Activated CD4-positive, alpha-beta memory T cell treated with anti-CD3 and anti-CD28 coated beads, Interleukin-2, amount 10 ng/mL, durations not matched to agents 7 days and 5 days (primary cell): ENCODE results near the gene ANKIB1. TPM values are rescaled to one million over a fixed set of nuclear protein-coding genes. Genes with fewer than 3 reads are reported as not detected.
"Not testable (repeated sequence)": the region's sequence is repeated elsewhere in the genome, so short reads cannot be mapped to it uniquely, and the experiment has no call there.

Experiments
- CTCF ChIA-PET: fragments of 350-600 bp; sonication (Branson Sonifier 250); formaldehyde crosslinking; loops from one replicate; lab custom pipeline; 2021; ENCODE audit warnings: antibody characterized with exemption, inconsistent platforms; lab: Charles Lee
- POLR2A ChIA-PET: fragments of 350-600 bp; sonication (Branson Sonifier 250); formaldehyde crosslinking; loops from one replicate; lab custom pipeline; 2021; ENCODE audit warnings: antibody characterized with exemption; lab: Charles Lee
- DNase-seq: peaks from one replicate; pipeline ENCODE4 v3.0.0-alpha.2; 2020
- H3K27ac Mint-ChIP-seq: one replicate; pipeline ENCODE4 v1.8.0; 2021; ENCODE audit warnings: mild to moderate bottlenecking, mixed read lengths
- H3K27me3 Mint-ChIP-seq: one replicate; pipeline ENCODE4 v1.8.0; 2021; ENCODE audit warnings: mixed read lengths
- H3K36me3 Mint-ChIP-seq: one replicate; pipeline ENCODE4 v1.8.0; 2021; ENCODE audit warnings: low read depth, mixed read lengths
- H3K4me1 Mint-ChIP-seq: one replicate; pipeline ENCODE4 v1.8.0; 2021; ENCODE audit warnings: mixed read lengths
- H3K4me3 Mint-ChIP-seq: one replicate; pipeline ENCODE4 v1.8.0; 2021; ENCODE audit warnings: mild to moderate bottlenecking, mixed read lengths
- H3K9me3 Mint-ChIP-seq: one replicate; pipeline ENCODE4 v1.8.0; 2021; ENCODE audit warnings: mixed read lengths
- total RNA-seq, 2 experiments: library from RNA; stranded (reverse); gene quantifications; one replicate each; pipeline ENCODE4 v1.2.3, GENCODE V29; 2021

Gene ANKIB1
- total RNA-seq, 2 experiments from 2014 or later, result 65.1 to 70.2 TPM

DNA sequence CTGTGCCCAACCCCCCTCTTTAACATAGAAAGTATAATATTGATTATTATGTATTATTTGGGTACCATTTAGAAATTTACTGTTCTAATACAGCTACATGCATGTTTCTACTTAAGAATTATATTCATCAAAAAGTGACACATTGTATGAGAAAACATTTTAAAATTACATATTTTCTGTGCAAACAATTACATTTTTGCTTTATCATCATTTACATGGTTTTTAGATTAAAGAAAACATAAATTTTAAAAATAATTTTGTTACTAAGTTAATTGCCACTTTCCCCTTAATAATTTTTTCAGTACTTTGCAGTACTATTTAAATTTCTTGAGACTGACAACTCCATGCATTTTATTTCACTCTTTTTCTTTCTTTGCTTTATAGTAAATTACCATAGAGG lies 106.2 kb downstream of the ANKIB1 start:
- H3K9me3 Mint-ChIP-seq, result no peaks in the 10 kb centered on the region
- H3K27ac Mint-ChIP-seq, result no peak overlapping the region
- POLR2A ChIA-PET, result no interaction called here
- no peak overlapping the region for H3K4me3 Mint-ChIP-seq
- H3K36me3 Mint-ChIP-seq, result peaks cover 39% of the 10 kb centered on the region
- H3K4me1 Mint-ChIP-seq, result no peaks in the 10 kb centered on the region
- H3K27me3 Mint-ChIP-seq, result no peaks in the 10 kb centered on the region
- CTCF ChIA-PET, result no interaction called here
- no peak for DNase-seq

DNA sequence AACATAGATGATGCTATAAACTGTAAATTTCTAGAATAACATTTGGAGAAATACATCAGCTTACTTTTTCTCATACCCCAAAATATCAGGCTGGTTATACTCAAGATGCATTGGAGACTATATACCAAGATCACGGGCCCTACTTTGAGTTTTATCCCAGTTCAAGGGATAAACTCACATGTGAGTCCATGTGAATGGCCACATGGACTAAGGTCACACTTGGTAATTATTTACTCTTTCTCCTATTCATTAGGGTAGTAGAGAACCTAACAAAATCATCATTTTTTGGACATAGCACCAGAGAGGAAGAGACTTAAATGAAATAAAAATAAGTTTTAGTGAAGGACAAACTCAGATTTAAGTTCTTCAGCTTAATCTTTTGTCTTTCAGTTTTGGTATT lies 108.4 kb downstream of the ANKIB1 start:
- Mint-ChIP-seq H3K27ac (no peak overlapping the region), H3K4me3 (no peak overlapping the region), H3K4me1 (no peaks in the 10 kb centered on the region), H3K9me3 (no peaks in the 10 kb centered on the region), H3K36me3 (peaks cover 34% of the 10 kb centered on the region), H3K27me3 (no peaks in the 10 kb centered on the region)
- no peak for DNase-seq
- CTCF ChIA-PET, result no interaction called here
- POLR2A ChIA-PET, result no interaction called here

DNA sequence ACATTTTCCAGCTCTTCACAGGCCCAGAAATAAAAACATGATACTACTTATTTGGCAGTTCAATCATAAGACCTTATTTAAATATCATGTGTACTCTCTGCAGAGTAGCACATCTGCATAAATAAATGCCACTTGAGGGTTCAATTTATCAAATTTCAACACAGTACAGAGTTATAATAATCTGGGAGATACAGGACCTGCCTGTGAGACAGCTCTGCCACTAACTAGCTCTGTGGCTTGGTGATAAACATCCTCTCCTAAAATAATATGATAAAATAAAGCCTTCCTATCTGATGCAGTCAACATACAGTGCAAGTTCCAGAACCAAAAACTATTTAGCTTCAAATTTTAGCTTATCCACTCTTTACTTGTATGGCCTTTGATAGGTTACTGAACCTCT lies 110.6 kb downstream of the ANKIB1 start:
- DNase-seq, result no peak
- Mint-ChIP-seq H3K36me3 (peaks cover 40% of the 10 kb centered on the region), H3K9me3 (no peaks in the 10 kb centered on the region), H3K4me3 (no peak overlapping the region), H3K4me1 (peaks cover 6% of the 10 kb centered on the region), H3K27me3 (no peaks in the 10 kb centered on the region), H3K27ac (no peak overlapping the region)
- CTCF ChIA-PET, result interaction anchor here (1.2 kb wide), 1 partner anchor 92 kb away, joined by 3 read pairs; no protein-coding TSS in a partner anchor
- POLR2A ChIA-PET, result no interaction called here

DNA sequence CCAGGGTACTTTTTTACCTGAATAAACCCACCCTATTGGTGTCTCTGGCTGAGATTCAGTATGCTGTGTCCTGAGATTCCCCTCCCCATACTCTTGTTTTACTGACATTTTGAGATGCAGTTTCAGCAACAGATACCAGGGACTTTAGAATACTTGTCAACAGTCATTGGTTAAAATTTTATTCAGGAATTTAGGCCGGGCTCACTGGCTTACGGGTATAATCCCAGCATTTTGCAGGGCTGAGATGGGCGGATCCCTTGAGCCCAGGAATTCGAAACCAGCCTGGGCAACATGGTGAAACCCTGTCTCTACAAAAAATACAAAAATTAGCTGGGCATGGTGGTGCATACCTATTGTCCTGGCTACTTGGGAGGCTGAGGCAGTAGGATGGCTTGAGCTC lies 111.5 kb downstream of the ANKIB1 start:
- CTCF ChIA-PET, result no interaction called here
- Mint-ChIP-seq H3K27me3 (no peaks in the 10 kb centered on the region), H3K27ac (no peak overlapping the region), H3K4me3 (no peak overlapping the region), H3K36me3 (peaks cover 40% of the 10 kb centered on the region), H3K9me3 (no peaks in the 10 kb centered on the region), H3K4me1 (peaks cover 6% of the 10 kb centered on the region)
- no peak for DNase-seq
- POLR2A ChIA-PET, result no interaction called here

DNA sequence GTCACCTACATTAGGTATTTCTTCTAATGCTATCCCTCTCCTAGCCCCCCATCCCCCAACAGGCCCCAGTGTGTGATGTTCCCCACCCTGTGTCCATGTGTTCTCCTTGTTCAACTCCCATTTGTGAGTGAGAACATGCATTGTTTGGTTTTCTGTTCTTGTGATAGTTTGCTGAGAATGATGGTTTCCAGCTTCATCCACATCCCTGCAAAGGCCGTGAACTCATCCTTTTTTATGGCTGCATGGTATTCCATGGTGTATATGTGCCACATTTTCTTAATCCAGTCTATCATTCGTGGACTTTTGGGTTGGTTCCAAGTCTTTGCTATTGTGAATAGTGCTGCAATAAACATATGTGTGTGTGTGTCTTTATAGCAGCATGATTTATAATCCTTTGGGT lies 113.4 kb downstream of the ANKIB1 start:
- H3K27ac Mint-ChIP-seq, H3K9me3 Mint-ChIP-seq, DNase-seq, H3K27me3 Mint-ChIP-seq, POLR2A ChIA-PET, H3K4me1 Mint-ChIP-seq, H3K4me3 Mint-ChIP-seq, CTCF ChIA-PET: not testable (repeated sequence)
- peaks cover 33% of the 10 kb centered on the region for H3K36me3 Mint-ChIP-seq

DNA sequence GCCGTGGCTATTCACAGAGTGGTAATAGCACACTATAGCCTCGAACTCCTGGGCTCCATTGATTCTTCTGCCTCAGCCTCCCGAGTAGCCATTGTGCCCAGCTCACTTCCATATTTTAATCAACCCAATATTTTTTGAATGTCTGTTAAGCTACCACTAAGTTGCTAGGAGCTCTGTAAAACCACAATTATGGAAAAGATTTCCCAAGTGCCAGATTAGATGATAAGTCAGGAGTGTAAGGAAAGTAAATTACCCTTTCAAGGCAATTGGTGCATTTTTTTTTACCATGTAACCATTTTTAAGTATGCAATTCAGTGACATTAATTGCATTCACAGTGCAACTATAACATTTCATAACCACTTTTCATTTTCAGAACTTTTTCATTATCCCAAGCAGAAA lies 114.0 kb downstream of the ANKIB1 start:
- no peak for DNase-seq
- Mint-ChIP-seq H3K4me1 (peaks cover 6% of the 10 kb centered on the region), H3K9me3 (no peaks in the 10 kb centered on the region), H3K36me3 (peaks cover 33% of the 10 kb centered on the region), H3K4me3 (no peak overlapping the region), H3K27ac (no peak overlapping the region), H3K27me3 (no peaks in the 10 kb centered on the region)
- POLR2A ChIA-PET, result no interaction called here
- CTCF ChIA-PET, result no interaction called here

DNA sequence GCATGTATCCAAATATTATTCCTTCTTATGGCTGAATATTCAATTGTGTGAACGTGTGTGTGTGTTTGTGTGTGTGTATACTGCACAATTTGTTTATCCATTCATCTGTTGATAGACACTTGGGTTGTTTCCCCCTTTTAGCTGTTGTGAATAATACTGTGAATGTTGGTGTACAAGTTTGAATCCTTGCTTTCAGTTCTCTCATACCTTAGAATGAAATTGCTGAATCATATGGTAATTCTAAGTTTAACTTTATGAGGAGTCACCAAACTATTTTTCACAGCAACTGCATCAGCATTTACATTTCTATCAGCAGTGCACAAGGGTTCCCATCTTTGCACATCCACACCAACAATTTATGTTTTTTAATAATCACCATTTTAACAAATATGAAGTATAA lies 114.6 kb downstream of the ANKIB1 start:
- Mint-ChIP-seq H3K36me3 (peaks cover 31% of the 10 kb centered on the region), H3K27ac (no peak overlapping the region), H3K4me1 (peaks cover 6% of the 10 kb centered on the region), H3K9me3 (no peaks in the 10 kb centered on the region), H3K4me3 (no peak overlapping the region), H3K27me3 (no peaks in the 10 kb centered on the region)
- CTCF ChIA-PET, result no interaction called here
- POLR2A ChIA-PET, result no interaction called here
- DNase-seq, result no peak

DNA sequence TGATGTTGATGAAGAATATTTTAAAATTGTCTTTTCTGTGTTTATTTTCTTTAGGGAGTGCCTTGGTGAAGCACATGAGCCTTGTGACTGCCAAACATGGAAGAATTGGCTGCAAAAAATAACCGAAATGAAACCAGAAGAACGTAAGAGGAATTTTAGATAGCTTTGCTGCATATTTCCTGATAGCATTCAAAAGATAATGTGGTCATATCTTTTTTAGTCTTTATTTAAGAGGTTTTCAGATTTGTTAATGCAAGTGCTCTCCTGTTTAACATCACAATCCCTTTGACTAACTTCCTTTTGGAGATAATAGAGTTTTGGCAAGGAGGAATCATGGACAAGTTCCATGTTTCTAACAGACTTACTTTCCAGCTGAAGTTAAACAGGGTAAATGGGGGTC lies 116.4 kb downstream of the ANKIB1 start:
- POLR2A ChIA-PET, result no interaction called here
- Mint-ChIP-seq H3K36me3 (peaks cover 40% of the 10 kb centered on the region), H3K9me3 (no peaks in the 10 kb centered on the region), H3K27me3 (no peaks in the 10 kb centered on the region), H3K27ac (no peak overlapping the region), H3K4me1 (peaks cover 6% of the 10 kb centered on the region), H3K4me3 (no peak overlapping the region)
- CTCF ChIA-PET, result interaction anchor here (0.7 kb wide), 1 partner anchor 160 kb away, joined by 4 read pairs; no protein-coding TSS in a partner anchor
- no peak for DNase-seq

DNA sequence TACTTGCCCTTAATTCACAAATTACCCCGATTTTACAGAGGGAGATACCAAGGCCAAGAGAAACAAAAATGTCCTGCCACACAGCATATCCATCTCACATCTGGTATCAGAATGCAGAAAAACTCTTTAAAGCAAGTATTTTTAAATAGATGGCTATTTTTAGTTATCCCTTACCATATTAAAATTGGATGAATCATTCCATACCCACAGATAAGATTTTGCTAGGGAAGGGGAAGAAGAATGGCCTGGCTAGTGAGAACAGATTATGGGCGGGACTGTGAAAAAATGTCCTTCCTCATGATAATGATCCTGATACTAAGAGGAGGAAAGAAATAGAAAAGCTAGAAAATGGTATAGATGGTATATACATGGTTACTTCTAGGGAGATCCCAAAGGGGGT lies 121.0 kb downstream of the ANKIB1 start:
- CTCF ChIA-PET, result no interaction called here
- DNase-seq, result no peak
- Mint-ChIP-seq H3K9me3 (no peaks in the 10 kb centered on the region), H3K4me3 (no peak overlapping the region), H3K27ac (no peak overlapping the region), H3K36me3 (peaks cover 36% of the 10 kb centered on the region), H3K4me1 (no peaks in the 10 kb centered on the region), H3K27me3 (no peaks in the 10 kb centered on the region)
- POLR2A ChIA-PET, result no interaction called here

DNA sequence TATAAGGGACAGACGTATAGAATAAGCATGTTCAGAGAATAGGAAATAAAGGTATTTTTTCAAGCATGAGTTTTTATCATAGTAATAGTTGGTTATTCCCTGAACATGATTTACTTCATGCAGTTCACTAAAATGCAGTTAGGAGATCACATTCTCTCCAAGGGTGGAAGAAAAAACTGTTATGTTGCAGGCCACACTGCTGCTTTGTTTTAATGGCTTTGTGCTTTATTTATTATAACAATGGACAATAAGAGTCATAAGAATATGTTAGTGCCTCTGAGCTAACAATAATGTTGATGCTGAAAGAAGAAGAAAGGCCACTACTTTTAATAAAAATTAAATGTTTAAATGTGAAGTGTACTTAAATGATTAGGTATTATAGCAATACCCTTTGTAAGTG lies 123.0 kb downstream of the ANKIB1 start:
- no peaks in the 10 kb centered on the region for H3K9me3 Mint-ChIP-seq
- no peak overlapping the region for H3K4me3 Mint-ChIP-seq
- peaks cover 32% of the 10 kb centered on the region for H3K36me3 Mint-ChIP-seq
- ChIA-PET CTCF (no interaction called here), POLR2A (no interaction called here)
- no peak for DNase-seq
- no peaks in the 10 kb centered on the region for H3K4me1 Mint-ChIP-seq
- H3K27ac Mint-ChIP-seq, result no peak overlapping the region
- no peaks in the 10 kb centered on the region for H3K27me3 Mint-ChIP-seq

DNA sequence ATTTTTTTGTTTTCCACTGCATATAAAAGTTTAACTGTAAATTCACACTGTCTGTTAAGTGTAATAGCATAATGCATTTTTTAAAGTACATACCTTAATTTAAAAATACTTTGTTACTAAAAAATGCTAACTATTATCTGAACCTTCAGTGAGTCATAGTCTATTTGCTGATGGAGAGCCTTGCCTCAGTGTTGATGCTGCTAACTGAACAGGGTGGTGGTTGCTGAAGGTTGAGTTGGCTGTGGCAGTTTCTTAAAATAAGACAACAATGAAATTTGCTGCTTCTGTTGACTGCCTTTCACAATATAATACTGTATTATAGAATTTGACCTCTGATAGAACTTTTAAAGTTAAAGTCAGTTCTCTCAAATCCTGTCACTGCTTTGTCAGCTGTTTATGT lies 129.2 kb downstream of the ANKIB1 start:
- Mint-ChIP-seq H3K9me3 (no peaks in the 10 kb centered on the region), H3K36me3 (peaks cover 45% of the 10 kb centered on the region), H3K4me1 (no peaks in the 10 kb centered on the region), H3K4me3 (no peak overlapping the region), H3K27me3 (no peaks in the 10 kb centered on the region), H3K27ac (no peak overlapping the region)
- ChIA-PET POLR2A (no interaction called here), CTCF (no interaction called here)
- no peak for DNase-seq

DNA sequence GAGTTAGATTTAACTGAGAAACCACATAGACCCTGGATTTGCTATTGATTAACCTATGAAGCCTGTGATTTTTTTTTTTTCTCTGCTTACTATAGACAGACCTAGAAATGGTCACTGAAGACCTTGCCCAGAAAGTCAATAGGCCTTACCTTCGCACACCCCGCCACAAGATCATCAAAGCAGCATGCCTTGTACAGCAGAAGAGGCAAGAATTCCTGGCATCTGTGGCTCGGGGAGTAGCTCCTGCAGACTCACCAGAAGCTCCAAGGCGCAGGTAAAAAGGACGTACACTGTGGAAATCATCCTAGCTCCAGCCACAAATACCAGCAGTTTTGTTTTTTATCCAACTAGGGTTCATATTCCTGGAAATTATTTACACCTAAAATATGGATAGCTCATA lies 145.3 kb downstream of the ANKIB1 start:
- H3K27me3 Mint-ChIP-seq, result no peaks in the 10 kb centered on the region
- CTCF ChIA-PET, result interaction anchor here (1.2 kb wide), 1 partner anchor 38 kb away, joined by 3 read pairs; no protein-coding TSS in a partner anchor

DNA sequence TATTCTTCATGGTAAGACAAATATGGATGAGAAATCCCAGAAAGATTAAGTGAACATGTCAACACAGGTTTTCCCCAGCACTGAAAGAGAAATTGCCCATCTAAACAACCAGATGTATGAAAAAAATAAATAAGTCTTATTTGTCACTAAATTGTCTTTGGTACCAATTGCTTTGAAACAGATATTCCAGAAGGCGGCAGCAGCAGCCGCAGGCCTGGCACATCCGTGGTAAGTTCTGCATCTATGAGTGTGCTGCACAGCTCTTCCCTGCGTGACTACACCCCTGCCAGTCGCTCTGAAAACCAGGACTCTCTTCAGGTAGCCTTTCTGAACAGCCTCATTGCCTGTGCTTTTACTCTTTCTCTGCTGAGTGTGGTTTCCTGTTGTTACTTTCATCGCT lies 151.8 kb downstream of the ANKIB1 start:
- Mint-ChIP-seq H3K27ac (no peak overlapping the region), H3K36me3 (peaks cover 23% of the 10 kb centered on the region), H3K4me1 (no peaks in the 10 kb centered on the region), H3K9me3 (no peaks in the 10 kb centered on the region), H3K27me3 (no peaks in the 10 kb centered on the region), H3K4me3 (no peak overlapping the region)
- CTCF ChIA-PET, result no interaction called here
- POLR2A ChIA-PET, result no interaction called here
- no peak for DNase-seq

More for the DNA sequence above, 145.3 kb downstream of the ANKIB1 start:
- Mint-ChIP-seq H3K27ac (no peak overlapping the region), H3K4me3 (no peak overlapping the region), H3K36me3 (peaks cover 20% of the 10 kb centered on the region), H3K9me3 (no peaks in the 10 kb centered on the region), H3K4me1 (no peaks in the 10 kb centered on the region)
- DNase-seq, result no peak
- POLR2A ChIA-PET, result no interaction called here

DNA sequence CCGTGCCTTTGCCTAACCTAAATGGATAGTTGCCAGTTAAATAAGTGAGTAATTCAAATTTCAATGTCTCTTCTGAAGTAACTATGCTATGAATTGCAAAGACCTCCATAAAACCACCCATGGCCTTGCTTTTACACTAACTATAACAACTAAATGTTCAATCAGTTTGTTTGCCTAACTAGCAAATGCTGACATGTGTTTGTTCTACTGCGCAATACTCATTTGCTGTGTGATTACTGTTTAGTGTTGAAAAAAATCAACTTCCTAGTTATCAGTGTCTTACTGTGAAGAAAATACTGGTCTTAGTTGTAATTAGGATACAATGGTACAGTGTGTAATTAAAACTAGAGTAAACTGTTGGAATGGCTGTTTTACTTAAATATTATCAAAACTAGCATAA lies 154.2 kb downstream of the ANKIB1 start:
- peaks cover 15% of the 10 kb centered on the region for H3K4me1 Mint-ChIP-seq
- DNase-seq, result no peak
- peaks cover 27% of the 10 kb centered on the region for H3K36me3 Mint-ChIP-seq
- CTCF ChIA-PET, result no interaction called here
- no peaks in the 10 kb centered on the region for H3K9me3 Mint-ChIP-seq
- POLR2A ChIA-PET, result no interaction called here
- H3K27ac Mint-ChIP-seq, result no peak overlapping the region
- no peaks in the 10 kb centered on the region for H3K27me3 Mint-ChIP-seq
- H3K4me3 Mint-ChIP-seq, result no peak overlapping the region
